DMS 273 treated with DMSO at 0.1 percent for 48 hours (cell line): ENCODE data around the gene SREK1IP1.
"Not testable (repeated sequence)": the region's sequence is repeated elsewhere in the genome, so short reads cannot be mapped to it uniquely, and the experiment has no call there.

Experiments
- DNase-seq: peaks from one replicate; lab custom pipeline; 2025; lab: John Stamatoyannopoulos, UW

The SREK1IP1 gene

DNA sequence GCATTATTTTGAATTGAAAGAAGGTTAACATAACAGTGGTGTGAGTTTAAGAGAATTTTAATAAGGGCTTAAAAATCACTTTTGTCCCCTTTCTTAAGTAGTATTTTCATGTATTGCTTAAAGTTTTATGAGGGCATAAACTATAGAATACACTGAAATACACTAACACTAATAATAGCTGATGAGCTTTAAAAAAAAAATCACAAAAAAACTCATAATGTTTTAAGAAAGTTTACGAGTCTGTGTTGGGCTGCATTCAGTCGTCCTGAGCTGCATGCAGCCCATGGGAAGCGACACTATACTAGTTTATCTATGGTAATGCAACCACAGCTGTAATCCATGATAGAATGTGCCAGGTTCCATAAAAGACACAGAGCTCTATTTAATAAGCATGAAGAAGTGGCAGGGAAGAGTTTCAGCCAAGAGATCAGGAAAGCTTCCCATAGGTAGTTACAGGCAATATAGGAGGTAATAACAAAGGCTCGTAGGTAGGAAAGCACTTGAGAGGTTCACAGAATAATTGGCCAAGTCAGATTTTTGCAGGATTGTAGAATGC is 4.5 kb downstream of the SREK1IP1 start:
- no peak for DNase-seq

GRCh38 chr5:64759960-64760660 is 8.4 kb downstream of the SREK1IP1 start:
- DNase-seq = no peak

DNA sequence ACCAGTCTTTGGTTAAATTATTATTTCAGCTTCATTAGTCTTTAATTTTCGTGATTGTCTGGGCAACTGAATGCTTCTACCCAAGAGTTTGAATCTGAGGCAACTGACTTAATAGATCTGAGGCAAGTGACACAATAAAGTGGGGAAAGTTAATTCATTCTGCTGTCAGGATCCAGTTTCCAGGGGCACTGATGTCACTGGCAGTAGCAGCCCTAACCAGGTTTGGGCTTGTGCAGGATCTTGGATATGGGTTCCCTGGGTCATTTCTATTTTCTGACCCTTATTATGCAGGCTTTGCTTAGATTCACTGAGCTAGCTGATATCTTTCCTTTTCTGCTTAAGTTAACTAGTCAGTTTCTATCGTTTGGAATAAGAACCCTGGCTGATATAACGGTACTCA is 9.6 kb downstream of the SREK1IP1 start:
- no peak for DNase-seq

GRCh38 chr5:64754066-64754465 is 14.4 kb downstream of the SREK1IP1 start:
- DNase-seq = no peak

- no peak for DNase-seq
Observed at GRCh38 chr5:64749385-64749784, 19.1 kb downstream of the SREK1IP1 start.

GRCh38 chr5:64746446-64746845 is 22.0 kb downstream of the SREK1IP1 start:
- no peak for DNase-seq

- DNase-seq = no peak
Observed at GRCh38 chr5:64744914-64745313, 23.6 kb downstream of the SREK1IP1 start.

DNA sequence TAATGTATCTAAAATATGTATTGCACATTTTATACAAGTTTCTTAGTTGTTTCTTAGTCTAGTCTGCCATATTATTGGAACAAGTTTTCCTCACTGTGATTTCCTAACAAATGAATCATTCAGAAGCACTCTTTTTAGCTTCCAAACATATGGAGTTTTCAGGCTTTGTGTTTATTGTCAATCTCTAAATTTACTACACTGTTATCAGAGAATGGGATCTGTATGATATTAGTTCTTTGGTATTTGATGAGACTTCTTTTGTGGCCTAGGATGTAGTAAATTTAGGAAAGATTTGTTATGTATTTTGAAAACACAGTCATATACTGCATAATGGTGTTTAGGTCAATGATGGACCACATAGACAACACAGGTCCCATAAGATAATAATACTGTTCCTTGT is 25.7 kb downstream of the SREK1IP1 start:
- no peak for DNase-seq

- no peak for DNase-seq
Observed at GRCh38 chr5:64742411-64742810, 26.1 kb downstream of the SREK1IP1 start.

- no peak for DNase-seq
Observed at GRCh38 chr5:64727150-64727549, 41.3 kb downstream of the SREK1IP1 start.

DNA sequence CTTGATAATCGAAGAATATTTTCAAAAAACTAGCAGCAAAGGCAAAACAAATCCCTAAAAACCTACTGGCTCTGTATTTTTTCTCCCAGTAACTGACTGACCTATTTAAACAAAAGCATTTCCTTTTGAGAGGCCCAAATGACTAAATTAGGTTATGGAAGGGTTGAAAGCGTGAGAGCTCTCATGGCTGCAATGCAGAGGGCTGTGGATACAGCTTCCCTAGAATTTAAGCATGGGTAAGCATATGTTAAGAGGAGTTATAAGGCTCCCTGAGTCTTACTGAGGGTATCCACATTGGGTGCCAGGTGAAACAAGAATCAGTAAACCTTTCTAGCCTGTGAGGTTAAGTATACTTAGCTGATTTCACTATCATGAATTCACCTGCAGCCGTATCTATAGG is 45.9 kb downstream of the SREK1IP1 start:
- no peak for DNase-seq

DNA sequence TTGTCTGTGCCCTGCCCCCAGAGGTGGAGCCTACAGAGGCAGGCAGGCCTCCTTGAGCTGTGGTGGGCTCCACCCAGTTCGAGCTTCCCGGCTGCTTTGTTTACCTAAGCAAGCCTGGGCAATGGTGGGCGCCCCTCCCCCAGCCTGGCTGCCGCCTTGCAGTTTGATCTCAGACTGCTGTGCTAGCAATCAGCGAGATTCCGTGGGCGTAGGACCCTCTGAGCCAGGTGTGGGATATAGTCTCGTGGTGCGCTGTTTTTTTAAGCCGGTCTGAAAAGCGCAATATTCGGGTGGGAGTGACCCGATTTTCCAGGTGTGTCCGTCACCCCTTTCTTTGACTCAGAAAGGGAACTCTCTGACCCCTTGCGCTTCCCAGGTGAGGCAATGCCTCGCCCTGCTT is 54.0 kb downstream of the SREK1IP1 start:
- DNase-seq = not testable (repeated sequence)

GRCh38 chr5:64707191-64707590 is 61.3 kb downstream of the SREK1IP1 start:
- DNase-seq = no peak

DNA sequence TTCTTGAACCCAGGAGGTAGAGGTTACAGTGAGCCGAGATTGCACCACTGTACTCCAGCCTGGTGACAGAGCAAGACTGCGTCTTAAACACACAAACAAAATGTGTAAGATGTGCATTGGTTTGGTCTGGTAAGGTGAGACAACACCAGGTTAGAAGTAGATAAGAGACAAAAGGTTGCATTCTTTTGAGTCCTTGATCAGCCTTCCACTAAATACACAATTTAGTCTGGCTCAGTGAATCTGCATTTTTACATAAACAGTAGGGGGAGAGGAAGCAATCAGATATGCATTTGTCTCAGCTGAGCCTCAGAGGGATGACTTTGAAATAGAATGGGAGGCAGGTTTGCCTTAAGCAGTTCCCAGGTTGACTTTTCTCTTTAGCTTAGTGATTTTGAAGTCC is 62.4 kb downstream of the SREK1IP1 start:
- DNase-seq = not testable (repeated sequence)

DNA sequence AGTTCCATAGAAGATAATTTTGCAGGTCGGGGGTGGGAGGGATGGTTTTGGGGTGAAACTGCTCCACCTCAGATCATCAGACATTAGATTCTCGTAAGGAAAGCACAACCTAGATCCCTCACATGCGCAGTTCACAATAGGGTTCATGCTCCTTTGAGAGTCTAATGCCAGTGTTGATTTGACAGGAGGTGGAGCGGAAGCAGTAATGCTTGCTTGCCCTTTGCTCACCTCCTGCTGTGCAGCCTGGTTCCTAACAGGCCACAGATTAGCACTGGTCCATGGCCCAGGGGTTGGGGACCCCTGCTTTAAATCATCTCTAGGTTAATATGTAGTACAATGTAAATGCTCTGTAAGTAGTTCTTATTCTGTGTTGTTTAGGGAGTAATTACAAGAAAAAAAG is 67.7 kb downstream of the SREK1IP1 start:
- no peak for DNase-seq

GRCh38 chr5:64696414-64696813 is 72.1 kb downstream of the SREK1IP1 start:
- DNase-seq = not testable (repeated sequence)

DNA sequence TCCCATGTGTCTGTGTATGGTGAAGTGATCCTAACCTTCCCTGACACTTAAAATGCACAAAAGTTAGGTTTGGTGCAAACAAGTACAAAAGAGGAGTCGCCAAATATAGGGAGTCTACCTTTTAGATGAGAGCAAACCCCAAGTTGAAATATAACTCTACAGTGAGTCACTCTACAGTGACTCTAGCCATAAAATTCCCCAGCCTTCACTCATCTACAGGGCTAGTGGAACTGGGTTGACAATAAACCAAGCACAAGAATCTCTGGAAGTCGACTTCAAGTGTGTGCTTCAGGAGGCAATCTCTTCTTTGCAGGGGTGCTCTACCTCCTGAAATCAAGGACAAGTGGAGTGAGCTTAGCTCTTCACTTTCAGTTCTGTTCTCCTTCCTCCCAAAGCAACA is 74.9 kb downstream of the SREK1IP1 start:
- DNase-seq = no peak

DNA sequence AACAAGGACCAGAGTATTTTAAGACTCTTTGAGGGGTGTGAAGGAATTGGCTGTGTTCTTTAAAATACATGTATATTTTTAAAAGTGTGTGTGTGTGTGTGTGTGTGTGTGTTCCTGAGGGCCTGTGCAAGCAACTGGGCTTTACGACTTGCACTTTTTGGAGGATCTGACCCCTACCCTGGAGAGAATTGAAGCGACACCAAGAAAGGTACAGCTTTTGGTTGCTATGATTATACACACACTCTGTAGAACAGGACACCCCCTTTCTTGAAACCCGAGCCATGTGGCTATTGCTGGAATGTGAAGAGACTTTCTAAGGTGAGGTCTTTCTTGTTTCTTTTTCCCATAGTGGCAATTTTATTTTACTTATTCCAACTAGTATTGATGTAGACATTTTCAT is 77.2 kb downstream of the SREK1IP1 start:
- DNase-seq = no peak

- peak; percentile 53 for DNase-seq
Observed at GRCh38 chr5:64690417-64691151, 77.9 kb downstream of the SREK1IP1 start, which contains the start of gene SHISAL2B. TSS of gene SHISAL2B (plus strand) at chr5:64690503. CDS start at chr5:64690624, 121 bp downstream.

DNA sequence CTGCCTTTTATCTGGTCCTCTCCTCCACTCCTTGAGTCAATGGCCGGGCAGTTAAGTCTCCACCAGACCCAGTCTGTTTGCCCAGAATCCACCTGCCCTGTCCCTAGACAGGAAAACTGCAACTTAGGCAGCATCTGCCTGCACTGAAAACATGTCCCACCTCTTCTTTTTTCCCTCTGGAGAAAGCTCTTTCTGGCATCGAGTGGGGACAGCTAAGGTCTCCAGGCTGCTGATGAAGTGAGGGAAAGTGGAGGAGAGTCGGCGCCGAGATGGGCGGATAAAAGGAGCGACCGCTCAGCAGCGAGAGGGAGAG is 78.4 kb downstream of the SREK1IP1 start:
- no peak for DNase-seq

GRCh38 chr5:64688965-64689364 is 79.5 kb downstream of the SREK1IP1 start:
- no peak for DNase-seq

DNA sequence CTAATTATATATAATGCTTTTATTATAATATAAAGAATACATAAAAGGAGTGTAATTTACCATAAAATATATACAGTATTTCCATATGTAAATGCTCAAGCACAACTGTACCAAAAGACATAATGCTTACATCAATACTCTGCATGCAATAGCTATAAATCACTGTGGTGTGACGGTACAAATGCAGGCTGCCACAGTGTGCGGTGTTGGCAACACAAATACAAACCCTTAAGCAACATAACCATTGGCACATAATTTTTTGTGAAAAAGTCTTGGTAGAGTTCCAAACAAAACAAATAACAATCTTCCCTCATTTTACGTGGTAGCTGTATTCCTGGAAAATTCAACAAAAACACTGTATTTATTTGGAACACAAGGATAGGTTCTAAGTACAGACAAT is 80.1 kb downstream of the SREK1IP1 start:
- no peak for DNase-seq

DNA sequence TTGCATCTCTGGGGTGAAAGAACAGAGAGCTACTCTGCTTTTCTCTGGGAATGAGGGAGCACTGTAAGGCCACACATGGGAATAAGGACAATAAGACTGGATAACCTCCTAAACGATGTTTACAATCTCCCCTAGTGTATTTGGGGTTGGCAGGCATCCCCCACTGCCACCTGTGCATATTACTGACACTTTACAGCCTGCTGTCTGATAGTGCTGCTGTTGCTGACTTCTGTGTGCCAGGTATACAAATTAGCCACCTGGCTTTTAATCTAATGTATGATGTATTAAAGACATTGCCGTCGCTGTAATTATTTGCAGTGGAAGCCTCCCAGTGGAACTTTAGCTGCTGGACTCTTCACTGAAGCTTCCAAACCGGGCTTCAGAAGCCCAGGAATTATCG is 82.6 kb downstream of the SREK1IP1 start:
- DNase-seq = no peak
